CD4-positive, alpha-beta T cell treated with Interleukin-17A for 4 hours (primary cell): ENCODE results near the gene MREG.
"Not testable (repeated sequence)": the region's sequence is repeated elsewhere in the genome, so short reads cannot be mapped to it uniquely, and the experiment has no call there.

Experiments
- DNase-seq: peaks from one replicate; pipeline ENCODE4 v3.0.0-alpha.2; 2020; ENCODE audit warnings: mixed read lengths

The MREG gene

DNA sequence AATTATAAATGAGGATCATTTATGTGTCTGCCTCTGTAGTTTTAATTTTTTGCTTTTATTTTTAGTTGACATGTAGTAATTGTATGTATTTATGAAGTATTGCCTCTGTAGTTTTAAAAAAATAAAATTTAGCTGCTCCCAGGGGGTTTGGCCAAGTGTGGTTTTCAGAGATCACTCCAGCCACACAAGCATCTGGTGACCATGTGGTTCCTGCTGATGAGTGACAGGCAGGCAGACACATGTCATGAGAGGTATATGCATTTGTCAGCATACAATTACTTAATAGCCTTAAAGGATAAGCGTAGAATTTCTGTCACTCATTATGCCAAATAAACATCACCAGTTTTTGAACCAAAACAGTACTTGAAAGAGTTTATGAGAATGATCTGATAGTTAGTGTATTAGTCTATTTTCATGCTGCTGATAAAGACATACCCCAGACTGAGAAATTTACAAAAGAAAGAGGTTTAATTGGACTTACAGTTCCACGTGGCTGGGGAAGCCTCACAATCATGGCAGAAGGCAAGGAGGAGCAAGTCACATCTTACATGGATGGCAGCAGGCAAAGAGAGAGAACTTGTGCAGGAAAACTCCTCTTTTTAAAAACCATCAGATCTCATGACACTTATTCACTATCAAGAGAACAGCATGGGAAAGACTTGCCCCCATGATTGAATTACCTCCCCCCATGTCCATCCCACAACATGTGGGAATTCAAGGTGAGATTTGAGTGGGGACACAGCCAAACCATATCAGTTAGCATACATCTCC is 29.6 kb downstream of the MREG start:
- DNase-seq = no peak

DNA sequence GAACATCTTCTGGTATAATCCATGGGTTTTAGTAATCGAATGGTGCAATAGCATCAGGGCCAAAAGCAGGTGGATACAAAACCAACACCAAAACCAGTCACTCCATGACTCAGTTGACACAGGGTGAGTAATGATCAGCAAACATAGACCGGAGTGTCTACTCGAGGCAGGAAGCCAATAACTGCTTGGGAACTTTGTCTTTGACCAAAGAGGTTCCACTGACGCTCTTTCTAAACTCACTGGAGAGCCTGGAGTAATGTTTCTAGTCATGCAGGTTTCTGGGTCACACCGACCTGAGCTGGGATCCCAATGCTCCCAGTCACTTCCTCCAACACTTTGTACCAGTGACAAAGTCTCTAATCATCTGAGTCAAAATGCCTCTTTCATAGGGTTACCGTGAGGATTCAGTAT is 30.9 kb downstream of the MREG start:
- DNase-seq = no peak

DNA sequence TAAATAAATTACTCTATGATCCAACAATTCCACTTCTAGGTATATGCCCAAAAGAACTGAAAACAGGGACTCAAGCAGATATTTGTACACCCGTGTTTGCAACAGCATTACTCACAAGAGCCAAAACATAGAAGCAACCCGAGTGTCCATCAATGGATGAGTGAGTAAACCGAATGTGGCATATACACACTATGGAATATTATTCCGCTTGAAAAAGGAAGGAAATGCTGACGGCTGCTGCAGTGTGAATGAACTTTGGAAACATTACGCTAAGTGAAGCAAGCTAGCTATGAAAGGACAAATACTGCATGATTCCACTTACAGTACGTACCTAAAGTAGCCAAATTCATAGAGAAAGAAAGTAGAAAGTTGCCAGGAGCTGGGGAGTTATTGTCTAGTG is 32.2 kb downstream of the MREG start:
- no peak for DNase-seq

DNA sequence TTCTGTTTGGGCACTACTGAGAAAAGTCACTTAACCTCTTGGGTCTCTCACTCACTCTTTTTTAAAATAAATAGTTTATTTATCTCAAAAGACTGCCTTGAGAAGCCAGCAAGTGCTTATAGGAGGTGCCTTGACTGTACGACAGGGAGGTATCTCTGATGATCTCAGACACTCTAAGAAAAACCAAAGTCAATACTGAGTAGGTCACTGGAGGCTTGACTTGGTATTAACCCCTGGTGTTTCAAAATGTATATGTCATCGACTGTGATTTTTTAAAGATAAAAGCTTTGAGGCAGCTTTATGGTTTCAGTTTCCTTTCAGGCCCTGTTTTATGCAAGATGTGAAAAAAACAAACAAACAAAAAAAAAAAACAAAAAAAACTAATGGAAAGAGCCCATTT is 33.7 kb downstream of the MREG start:
- DNase-seq = no peak

DNA sequence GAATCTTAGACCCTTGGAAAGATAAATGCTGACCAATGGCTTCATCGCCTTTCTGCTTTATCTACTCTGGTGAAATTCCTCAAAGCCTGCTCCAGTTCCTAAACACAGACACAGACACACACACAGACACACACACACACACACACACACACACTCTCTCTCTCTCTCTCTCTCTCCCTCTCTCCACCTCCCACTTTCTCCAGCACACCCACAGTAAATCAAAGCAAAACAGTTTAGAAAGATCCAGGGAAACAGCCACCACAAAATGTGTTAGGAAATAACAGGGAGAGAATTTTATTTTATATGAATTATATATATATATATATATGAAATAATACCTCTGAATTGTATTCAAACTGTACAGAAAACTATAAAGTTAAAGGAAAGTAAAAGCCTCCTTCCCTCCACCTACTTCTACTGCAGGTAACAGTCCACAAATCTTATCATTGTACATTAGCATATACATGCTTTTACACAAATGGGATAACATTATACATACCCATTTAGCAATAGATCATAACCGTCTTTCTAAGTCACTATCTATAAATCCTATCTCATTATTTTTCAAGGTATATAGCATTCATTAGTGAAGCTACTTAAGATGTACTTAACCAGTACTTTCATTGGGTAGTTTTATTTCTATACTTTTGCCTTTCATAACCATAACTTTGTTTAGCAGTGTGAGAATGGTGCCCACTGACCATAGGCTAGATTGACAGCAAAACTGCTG is 38.5 kb downstream of the MREG start:
- DNase-seq = no peak

DNA sequence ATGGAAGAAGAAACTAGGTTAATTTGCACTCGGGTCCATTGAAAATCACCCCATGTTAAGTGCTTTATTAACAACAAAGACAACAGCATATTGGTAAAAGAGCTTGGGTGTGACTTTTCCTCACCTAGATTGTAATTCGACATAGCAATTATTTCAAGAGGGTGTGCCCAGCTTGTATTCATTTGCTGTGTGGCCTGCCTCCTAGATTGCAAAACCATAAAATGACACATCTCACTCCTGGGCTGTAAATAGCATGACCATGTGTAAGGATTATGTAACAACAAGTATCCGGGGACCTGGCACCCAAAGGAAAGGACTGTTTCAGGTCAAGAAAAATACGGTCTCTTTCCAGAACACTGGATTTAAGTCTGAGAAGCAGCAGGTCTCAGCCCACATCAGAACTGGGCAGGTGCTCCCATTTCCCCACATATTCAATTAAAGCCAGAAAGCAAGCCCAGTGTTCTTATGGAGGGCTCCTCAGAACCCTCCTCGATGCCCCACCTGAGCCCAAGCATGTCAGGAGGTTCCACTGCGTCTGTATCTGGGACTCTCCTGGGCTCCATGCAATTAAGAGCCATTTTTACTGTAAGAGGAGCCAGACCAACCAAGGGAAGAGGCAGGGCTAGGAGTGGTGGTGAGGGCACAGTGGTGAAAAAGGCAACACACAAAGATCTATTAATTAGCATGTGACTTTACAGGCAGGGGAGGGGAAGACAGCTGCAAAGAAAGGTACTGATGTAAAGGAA is 39.2 kb downstream of the MREG start:
- DNase-seq = no peak

DNA sequence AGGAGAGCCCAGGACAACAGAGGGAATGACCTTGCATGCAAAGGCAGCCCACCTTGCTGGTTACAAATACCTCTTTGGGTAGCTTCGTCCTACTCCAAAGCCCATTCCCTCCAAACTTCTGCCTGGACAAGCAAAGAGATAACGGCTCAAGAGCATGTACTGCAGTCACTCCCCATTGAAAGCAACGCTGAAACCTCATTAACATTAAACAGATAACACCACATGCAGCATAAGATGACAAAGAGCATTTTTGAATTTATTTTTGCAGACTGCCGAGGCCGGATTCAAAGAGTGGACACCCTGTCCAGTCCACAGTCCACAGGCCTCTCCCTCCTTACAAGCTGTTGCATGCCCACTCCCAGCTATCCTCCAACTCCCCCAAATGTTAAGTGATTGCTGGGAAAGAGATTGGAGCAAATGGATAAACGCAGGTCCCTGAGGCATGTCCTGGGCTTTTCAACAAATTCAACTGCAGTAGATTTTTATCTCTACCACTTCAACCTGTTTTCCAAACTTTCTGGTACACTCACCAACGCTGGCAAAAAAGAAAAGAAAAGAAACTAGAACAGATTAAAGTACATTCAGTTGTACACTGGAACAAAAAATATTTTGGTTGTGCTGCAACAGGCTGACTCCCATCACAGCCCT is 40.1 kb downstream of the MREG start:
- no peak for DNase-seq

DNA sequence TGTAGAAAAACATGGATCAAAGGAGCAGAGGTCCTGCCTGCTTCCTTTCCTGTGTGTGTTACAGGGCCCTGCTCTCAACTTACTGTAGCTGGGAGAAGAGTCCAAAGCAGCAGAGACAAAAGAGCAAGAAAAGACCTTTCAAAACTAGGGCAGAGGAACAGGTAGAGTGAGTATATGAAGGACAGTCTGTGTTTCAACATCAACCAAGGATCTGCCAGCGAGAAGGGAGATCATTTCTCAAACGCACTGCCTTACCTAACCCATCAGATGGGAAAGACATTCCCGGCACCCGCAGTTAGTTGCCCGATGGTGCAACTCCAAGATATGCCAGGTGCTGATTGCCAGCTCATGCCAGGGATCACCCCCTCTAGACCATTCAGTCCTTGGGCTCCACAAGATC is 41.7 kb downstream of the MREG start:
- DNase-seq = no peak

DNA sequence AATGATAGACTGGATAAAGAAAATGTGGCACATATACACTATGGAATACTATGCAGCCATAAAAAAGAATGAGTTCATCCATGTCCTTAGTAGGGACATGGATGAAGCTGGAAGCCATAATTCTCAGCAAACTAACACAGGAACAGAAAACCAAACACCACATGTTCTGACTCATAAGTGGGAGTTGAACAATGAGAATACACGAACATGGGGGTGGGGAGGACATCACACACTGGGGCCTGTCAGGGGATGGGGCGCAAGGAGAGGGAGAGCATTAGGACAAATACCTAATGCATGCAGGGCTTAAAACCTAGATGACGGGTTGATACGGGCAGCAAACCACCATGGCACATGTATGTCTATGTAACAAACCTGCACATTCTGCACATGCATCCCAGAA is 42.5 kb downstream of the MREG start:
- not testable (repeated sequence) for DNase-seq

DNA sequence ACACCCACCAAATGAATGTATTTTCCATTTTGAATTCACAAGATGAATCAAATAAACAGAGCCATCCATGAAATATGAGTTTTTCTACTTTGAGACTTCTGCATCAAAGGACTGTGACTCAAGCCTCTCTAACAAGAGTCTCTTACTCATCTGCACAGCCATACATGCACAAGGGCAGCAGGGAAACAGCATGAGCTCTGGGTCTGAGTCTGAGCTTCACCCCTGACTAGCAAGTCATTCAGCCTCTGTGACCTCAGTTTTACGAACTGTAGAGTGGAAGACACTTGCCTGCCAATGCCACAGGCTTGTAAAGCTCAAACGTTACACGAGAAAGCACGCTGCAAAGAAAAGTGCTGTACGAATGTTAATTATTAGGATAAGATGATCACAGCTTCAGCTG is 42.9 kb downstream of the MREG start:
- no peak for DNase-seq

DNA sequence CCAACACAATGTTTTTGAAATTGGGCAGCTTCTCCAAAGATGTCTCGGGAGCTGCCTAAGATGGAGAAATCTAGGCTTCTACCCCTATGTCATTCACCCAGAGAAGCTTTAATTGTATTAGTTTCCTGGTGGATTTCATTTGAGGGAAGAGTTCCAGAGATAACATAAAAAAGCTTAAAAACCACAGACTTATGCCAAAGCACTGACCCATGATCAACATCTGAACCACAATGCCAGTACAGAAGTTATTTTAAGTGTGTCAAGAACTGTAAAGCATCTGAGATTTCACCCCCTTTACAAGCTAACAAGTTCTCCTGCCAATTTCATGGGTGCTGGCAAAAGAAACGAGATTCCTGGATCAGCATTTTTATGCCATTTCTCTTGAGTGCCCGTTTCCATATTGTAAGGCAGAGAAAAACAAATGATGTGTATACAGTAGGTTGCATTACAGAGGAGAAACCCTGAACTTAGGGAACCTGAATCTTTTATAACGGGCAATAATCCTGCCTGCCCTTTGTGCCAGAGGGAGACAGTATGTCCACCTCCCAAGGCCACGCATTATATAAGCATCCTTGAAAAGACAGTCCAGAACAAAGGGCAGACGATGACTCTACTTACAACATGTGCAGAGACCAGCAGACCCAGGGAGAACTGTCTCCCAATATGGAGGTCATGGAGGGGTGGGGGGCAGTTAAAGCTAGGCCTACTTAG is 44.1 kb downstream of the MREG start:
- no peak for DNase-seq

DNA sequence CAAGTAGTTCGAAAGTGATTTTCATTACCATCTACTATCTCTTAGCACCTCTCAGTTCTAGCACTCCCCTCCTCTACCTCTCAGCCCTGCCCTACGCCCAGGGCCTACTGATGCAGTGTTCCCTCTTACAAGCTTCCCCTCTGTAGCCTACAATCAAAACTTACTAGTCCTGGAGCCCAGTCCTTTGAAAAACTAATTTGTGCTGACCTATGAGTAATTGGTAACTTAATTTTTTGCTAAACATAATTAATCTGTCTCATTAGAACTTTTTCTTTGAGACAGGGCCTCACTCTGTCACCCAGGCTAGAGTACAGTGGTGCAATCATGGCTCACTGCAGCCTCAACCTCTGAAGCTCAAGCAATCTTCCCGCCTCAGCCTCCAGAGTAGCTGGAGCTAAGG is 44.9 kb downstream of the MREG start:
- DNase-seq = no peak

DNA sequence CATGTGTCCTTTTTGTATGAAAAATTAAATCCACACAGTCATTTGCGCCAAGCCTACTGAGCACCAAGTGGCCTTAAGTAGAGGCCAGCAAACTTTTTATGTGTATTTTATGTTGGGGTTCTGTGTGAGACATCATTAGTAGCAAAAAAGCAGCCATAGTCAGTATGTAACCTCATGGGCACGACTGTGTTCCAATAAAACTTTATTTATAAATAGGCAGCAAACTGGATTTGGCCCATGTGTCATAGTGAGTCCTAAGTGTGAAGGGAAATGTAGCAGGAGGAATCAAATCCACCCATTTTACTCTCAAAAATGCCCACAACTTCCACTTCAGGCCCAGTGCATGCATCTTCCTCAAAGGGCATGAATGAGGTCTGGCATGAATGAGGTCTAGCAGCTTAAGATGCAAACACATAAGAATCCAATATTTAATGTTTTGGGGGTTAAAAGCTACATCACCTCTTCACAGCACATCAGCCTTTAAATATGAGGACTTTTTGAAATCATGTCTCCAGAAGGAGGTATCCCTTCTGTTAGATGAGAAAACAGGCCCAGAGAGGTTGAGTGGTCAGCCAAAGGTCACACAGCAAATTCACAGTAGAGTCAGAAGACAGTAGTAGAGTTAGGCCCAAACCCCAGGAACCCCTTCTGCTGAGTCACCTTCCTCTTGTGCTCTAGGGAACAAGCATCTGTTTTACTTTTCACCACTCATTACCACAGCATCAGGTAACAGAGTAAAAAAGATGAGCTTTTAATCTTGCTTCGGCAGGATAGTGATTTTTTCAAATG is 45.6 kb downstream of the MREG start:
- DNase-seq = no peak

DNA sequence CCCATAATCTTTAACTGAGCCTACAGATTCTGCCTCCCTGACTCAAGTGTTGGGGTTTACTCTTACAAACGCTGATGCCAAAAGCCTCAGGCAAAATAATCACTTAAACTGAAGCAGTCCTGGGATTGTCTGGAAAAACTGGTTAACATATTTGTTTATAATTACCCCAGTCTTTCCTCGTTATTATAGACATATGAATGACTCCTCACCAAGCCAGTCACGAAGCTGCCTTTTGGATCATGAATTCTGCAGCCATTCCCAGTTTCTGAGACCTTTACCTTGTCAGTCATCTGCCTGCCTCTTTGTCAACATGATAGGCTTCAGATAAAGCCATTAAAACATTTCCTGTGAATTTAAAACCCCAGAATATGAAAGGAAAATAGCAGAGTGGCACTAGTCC is 46.4 kb downstream of the MREG start:
- no peak for DNase-seq

DNA sequence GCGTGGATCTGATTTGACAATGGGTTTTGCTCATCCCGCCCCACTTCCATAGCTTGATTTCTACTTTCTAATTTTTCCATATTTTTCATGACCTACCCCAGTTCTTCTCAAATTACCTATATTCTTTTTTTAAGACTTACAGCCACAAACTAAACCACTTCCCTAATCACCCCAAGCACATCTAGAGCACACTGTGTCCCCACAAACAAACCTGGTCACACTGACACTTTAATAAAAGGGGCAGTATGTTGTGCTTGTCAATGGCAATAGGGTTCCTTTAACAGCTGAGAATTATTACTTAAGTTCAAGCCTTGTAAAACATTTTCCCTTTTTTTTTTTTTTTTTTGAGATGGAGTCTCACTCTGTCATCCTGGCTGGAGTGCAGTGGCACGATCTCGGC is 47.1 kb downstream of the MREG start:
- DNase-seq = no peak

DNA sequence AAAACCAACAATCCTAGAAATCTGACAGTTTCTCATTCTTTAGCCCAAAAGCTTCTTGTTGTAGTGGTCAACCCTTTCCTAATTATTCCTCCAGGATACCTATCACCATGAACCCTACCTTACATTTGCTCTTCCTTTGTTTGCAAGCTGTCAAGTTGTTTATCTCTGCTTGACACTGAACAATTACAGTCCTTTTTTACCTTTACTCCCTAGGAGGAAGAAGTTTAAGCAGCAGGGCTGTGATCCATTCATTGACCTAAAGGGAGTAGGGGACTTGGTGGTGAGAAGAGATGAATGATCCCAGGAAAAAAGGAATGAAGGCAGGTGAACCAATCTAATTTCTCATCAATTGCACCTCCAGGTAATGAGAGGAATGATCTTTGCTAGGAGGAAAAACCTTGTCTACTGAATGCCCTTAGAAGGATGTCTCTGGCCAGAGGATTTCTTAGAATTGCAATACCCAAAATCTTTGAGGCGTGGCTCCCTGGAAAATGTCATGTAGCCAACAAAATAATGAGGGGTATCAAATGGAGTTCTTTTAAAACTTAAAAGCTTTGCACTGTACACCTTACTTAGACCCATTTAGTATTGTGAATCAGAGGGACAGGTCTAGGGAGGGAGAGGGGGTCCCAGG is 47.7 kb downstream of the MREG start:
- DNase-seq = no peak

DNA sequence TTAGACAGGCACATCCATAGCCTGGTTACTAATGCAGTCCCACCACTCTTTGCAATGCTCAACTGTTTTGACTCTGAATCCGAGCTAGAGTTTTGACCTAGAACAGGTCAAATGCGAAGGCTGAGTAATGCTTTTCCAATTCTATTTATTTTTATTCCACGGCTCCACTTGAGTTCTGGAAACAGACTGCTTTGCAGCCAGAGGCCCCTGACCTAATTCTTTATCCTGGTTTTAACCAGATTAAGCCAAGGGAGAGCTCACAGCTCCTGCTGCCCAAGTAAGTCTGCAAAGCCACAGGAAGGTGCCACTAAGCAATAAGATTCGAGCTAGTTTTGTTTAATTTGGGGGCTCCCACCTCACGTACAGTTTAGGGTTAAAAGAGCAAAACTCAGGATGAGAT is 51.4 kb downstream of the MREG start:
- DNase-seq = no peak

DNA sequence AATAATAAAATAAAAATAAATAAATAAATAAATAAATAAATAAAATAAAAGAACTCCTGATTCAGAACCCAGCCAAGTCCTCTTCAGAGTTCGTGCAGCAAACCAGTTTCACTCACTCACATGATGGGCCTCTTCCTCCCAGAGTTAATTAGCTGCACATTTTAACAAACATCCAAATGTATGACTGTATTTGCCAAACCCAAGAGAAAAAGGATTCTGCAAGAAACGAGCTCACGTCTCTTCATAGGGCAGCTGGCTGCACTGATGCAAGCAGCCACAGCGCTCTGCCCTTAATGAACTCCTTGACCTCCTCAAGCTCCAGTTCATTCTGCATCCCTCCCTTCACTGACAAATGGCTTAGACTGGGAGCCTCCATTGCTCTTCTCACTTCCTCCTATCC is 55.1 kb downstream of the MREG start:
- DNase-seq = no peak

DNA sequence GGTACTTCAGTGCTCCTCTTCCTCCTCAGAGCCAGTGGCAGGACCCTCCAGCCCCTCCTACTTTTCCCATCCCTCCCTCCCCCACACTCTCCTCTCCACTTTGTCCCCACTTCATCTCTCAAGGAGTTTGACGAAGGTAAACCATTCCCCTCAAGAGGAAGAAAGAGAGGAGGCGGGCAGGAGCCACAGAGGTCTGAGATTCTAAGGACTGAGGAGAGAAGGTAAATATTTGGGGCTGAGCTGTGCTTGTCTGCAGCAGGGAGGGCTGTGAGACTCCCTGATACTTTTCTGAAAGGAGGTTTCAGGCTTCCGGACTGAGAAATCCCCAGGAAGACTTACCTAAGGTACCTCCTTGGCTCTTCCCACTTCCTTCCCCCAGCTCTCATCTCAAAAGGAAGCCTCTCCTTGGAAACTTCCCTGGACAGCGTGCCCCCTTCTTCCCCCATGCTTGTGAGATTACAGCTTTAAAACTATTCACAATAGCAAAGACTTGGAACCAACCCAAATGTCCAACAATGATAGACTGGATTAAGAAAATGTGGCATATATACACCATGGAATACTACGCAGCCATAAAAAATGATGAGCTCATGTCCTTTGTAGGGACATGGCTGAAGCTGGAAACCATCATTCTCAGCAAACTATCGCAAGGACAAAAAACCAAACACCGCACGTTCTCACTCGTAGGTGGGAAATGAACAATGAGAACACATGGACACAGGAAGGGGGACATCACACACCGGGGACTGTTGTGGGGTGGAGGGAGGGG is 55.8 kb downstream of the MREG start:
- not testable (repeated sequence) for DNase-seq

DNA sequence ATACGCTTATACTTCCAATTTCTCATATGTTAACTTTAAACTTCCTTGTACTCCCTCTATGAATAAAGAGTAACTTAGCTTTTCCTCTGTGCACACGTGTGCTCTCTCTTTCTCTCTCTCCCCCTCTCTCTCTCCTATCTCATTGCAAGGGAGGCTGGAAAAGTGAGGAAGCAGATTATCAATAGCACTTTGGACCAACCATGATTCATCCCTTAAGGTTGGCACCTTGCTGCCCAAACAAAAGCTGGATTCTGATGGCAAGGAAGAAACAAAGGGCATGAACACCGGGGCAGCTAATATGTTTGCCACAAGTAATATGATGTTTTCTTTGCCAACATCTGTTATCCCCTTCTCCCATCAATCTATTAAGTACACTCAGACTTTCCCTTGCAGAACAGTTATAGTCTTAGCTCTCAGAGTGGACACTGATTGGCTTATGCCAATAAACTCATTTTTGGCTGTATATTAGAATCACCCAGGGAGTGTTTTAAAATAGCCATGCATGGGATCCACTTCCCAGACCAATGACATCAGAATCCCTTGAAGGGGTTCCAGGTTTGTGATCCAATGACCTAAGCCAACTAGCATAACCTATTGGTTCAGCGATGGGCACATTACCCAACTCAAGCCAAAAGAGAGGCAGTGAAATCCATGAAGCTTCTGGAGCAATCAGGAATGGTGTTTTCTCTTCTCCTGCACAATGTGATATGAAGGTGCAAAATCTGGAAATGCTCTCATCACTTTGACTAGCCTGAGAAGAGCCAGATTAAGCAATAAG is 60.3 kb downstream of the MREG start:
- DNase-seq = no peak
